Stimulated activated CD8-positive, alpha-beta memory T cell treated with anti-CD3 and anti-CD28 coated beads, Interleukin-15, amount 100 ng/mL, for 4 hours (primary cell): ENCODE measurements around the gene TMEM255A.

ENCODE experiments used
- DNase-seq, 2 donors: peaks; one replicate each; pipeline ENCODE4 v3.0.0-alpha.2; 2020; ENCODE audit warnings: low read depth in 2 of 2

TMEM255A gene

GRCh38 chrX:120308558-120308957 lies 2.7 kb downstream of the TMEM255A start:
- no peak for DNase-seq

GRCh38 chrX:120306630-120307029 lies 4.6 kb downstream of the TMEM255A start:
- DNase-seq: no peak

- no peak for DNase-seq
Observed at GRCh38 chrX:120305531-120306141, 5.6 kb downstream of the TMEM255A start.

- no peak for DNase-seq
Observed at GRCh38 chrX:120304256-120304655, 7.0 kb downstream of the TMEM255A start.

GRCh38 chrX:120302434-120302833 lies 8.8 kb downstream of the TMEM255A start:
- DNase-seq: no peak

- DNase-seq: no peak
Observed at GRCh38 chrX:120301960-120302359, 9.3 kb downstream of the TMEM255A start.

- DNase-seq: no peak
Observed at GRCh38 chrX:120301497-120301896, 9.8 kb downstream of the TMEM255A start.

GRCh38 chrX:120299928-120300327 lies 11.3 kb downstream of the TMEM255A start:
- no peak for DNase-seq

GRCh38 chrX:120297923-120298322 lies 13.3 kb downstream of the TMEM255A start:
- DNase-seq: no peak

- DNase-seq: no peak
Observed at GRCh38 chrX:120294651-120295050, 16.6 kb downstream of the TMEM255A start.

- DNase-seq: no peak
Observed at GRCh38 chrX:120293015-120293414, 18.2 kb downstream of the TMEM255A start.

GRCh38 chrX:120291211-120291610 lies 20.1 kb downstream of the TMEM255A start:
- no peak for DNase-seq

- no peak for DNase-seq
Observed at GRCh38 chrX:120290107-120290506, 21.2 kb downstream of the TMEM255A start.

- DNase-seq: no peak
Observed at GRCh38 chrX:120287513-120288112, 23.6 kb downstream of the TMEM255A start.

- no peak for DNase-seq
Observed at GRCh38 chrX:120286733-120287512, 24.3 kb downstream of the TMEM255A start.

- no peak for DNase-seq
Observed at GRCh38 chrX:120282697-120283096, 28.6 kb downstream of the TMEM255A start.

- no peak for DNase-seq
Observed at GRCh38 chrX:120281761-120282160, 29.5 kb downstream of the TMEM255A start.

GRCh38 chrX:120281021-120281624 lies 30.1 kb downstream of the TMEM255A start:
- DNase-seq: no peak

GRCh38 chrX:120274958-120275357 lies 36.3 kb downstream of the TMEM255A start:
- DNase-seq: no peak

GRCh38 chrX:120274145-120274544 lies 37.1 kb downstream of the TMEM255A start:
- no peak for DNase-seq

GRCh38 chrX:120271218-120271617 lies 40.0 kb downstream of the TMEM255A start:
- DNase-seq: no peak

GRCh38 chrX:120270567-120270966 lies 40.7 kb downstream of the TMEM255A start:
- DNase-seq: no peak
